Mononuclear cell (primary cell): Measurements from ENCODE around the gene MPPED1. TPM values are rescaled to one million over a fixed set of nuclear protein-coding genes. Genes with fewer than 3 reads are reported as not detected.

Experiments used
- H3K27me3 ChIP-seq: 2 replicates; pipeline ENCODE4 v1.6.0; 2011; ENCODE audit warnings: low read length, control low read depth; ENCODE audit not compliant: insufficient read depth
- H3K4me1 ChIP-seq: 2 replicates; pipeline ENCODE4 v1.5.1; 2011; ENCODE audit warnings: mild to moderate bottlenecking, low read length, control low read depth; ENCODE audit not compliant: insufficient read depth
- H3K4me3 ChIP-seq: 2 replicates; pipeline ENCODE4 v1.5.1; 2011; ENCODE audit warnings: mild to moderate bottlenecking, low read length, moderate library complexity
- H3K9me3 ChIP-seq: 2 replicates; pipeline ENCODE4 v1.5.1; 2011; ENCODE audit warnings: low read depth, mild to moderate bottlenecking, control low read depth, low read length
- total RNA-seq: library from RNA; depleted of rRNA; stranded (reverse); fragments of >200 nt; gene quantifications from one replicate; pipeline ENCODE4 v1.2.3, GENCODE V29; 2012

The MPPED1 gene
- total RNA-seq, 1 donor, result not detected

DNA sequence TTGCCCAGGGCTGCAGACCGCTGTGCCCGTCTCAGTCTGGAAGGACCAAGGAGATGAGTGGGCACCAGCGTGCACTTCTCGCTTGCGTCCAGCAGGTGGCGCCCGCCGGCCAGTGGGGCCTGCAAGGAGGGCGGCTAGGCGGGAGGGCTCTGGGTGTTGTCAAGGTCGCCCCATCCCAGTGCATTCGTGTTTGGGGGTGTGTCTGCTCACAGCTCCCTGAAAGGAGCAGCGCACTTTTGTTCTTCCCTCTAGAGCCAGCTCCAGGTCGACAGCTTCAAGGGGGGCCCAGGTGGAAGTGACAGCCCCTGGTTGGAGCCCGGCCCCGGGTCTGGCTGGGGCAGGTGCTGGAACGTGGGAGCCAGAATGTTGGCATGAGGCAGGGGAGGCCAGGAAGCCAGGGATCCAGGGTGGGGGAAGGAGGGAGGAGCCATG, 23.4 kb upstream of the MPPED1 start:
- Histone ChIP-seq H3K4me3 (no peak overlapping the region), H3K4me1 (peaks cover 6% of the 10 kb centered on the region), H3K9me3 (no peaks in the 10 kb centered on the region), H3K27me3 (peaks cover 6% of the 10 kb centered on the region)

DNA sequence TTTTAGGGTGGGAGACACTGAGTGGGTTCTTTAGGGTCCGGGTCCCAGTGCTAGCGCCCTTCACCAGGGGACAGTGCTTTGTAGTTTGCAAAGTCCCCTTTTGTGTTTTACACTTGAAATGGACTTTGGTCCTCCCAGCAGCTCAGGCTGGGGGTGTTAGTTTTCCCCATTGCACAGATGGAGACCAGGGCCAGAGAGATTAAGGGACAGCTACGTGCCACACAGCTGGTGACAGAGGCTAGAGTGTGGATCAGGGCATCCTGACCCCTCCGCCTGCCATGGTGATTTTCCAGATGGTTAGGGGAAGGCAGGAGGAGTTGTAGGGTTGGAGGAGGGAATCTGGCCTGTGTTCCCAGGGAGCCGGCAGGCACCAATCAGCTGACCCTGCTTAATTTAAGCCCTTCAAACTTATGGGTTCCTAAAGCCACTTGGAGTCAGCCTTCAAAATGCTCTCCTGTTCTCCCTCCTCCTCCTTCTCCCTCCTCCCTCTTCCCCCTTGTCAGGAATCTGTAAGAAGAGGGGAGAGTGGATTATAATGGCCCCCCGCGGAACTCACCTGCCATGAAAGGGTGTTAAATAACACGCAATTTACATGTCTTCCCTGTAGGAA, 22.5 kb upstream of the MPPED1 start:
- H3K27me3 ChIP-seq, result peaks cover 6% of the 10 kb centered on the region
- no peaks in the 10 kb centered on the region for H3K9me3 ChIP-seq
- no peak overlapping the region for H3K4me3 ChIP-seq
- H3K4me1 ChIP-seq, result peaks cover 6% of the 10 kb centered on the region

DNA sequence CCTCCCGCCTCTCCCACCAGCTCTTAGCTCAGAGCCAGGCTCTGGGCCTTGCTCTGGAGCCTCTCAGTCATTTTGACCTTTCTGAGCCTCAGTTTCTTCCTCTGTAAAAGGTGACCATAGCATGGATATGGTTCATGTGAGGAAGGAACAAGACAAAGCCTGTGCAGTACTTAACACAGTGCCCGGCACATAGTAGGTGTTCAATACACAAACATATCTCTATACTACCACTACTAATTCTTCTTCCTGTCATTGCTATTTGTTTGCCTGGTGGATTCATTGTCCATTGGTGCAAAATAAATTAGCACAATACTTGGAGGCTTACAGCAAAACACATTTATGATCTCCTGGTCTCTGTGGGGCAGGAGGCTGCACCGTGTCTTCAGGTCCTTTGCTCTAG, 21.6 kb upstream of the MPPED1 start:
- H3K4me3 ChIP-seq, result no peak overlapping the region
- peaks cover 6% of the 10 kb centered on the region for H3K4me1 ChIP-seq
- peaks cover 6% of the 10 kb centered on the region for H3K27me3 ChIP-seq
- H3K9me3 ChIP-seq, result no peaks in the 10 kb centered on the region

DNA sequence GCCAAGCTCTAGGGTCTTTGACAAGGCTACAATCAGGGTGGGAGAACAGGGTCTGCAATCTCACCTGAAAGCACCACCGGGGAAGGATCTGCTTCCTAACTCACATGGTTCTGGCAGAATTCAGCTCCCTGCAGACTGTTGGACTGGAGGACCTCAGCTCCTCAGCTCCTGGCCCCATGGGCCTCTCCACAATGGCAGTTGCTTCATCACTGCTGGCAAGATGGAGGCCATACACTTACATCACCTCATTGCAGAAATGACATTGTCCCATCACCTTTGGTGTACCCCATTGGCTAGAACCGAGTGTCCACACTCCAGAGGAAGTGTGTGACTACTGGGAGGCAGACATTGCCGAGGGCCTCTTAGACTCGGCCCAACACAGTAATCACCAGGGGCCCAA, 20.9 kb upstream of the MPPED1 start:
- Histone ChIP-seq H3K27me3 (peaks cover 4% of the 10 kb centered on the region), H3K4me3 (no peak overlapping the region), H3K9me3 (no peaks in the 10 kb centered on the region), H3K4me1 (peaks cover 1% of the 10 kb centered on the region)

DNA sequence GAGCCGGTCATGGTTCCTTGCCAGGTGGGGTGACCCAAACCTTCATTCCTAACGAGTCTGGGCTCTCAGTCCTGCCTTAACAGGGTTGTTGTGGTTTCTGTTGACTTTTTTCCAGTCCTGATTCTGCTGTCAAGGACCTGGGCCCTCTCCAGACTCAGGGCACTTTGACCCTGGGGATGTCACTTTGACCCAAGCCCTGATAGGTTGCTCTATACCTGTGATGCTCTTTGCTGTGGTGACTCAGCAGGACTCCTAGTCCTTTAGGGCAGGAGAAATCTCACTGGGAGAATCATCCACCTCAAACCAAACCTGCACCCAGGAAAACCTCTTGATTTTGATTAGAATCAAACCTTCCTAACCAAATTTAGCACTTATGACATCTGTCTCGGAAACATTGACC, 20.5 kb upstream of the MPPED1 start:
- H3K4me3 ChIP-seq, result no peak overlapping the region
- no peaks in the 10 kb centered on the region for H3K4me1 ChIP-seq
- H3K9me3 ChIP-seq, result no peaks in the 10 kb centered on the region
- H3K27me3 ChIP-seq, result peaks cover 3% of the 10 kb centered on the region

DNA sequence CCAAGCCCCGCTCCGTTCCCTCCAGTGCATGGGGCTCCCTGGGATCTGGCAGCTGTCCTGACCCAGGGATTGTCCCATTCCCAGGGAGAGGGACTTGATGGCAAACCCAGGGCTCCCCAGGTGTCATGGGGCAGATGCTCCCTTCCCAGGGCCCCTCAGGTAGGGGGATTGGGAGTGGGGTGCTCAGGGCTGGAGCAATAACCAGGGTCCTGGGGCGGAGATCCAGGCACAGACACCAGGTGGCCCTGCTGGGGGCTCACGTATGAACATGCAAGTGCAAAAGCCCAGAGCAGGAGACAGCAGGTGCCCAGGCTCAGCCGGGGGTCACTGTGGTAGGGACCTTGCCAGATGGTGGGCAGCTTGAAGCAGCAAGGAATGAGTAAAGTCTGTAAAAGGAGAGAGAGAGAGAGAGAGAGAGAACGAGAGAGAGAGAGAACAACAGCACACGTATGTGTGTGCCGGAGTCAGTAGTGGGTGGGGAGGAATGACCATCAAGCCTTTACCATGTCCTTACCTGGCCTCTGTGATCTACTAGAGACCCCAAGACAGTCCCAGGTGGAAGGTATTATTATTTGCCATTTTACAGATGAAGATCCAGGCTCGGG, 19.3 kb upstream of the MPPED1 start:
- Histone ChIP-seq H3K27me3 (no peaks in the 10 kb centered on the region), H3K4me3 (no peak overlapping the region), H3K4me1 (no peaks in the 10 kb centered on the region), H3K9me3 (no peaks in the 10 kb centered on the region)

DNA sequence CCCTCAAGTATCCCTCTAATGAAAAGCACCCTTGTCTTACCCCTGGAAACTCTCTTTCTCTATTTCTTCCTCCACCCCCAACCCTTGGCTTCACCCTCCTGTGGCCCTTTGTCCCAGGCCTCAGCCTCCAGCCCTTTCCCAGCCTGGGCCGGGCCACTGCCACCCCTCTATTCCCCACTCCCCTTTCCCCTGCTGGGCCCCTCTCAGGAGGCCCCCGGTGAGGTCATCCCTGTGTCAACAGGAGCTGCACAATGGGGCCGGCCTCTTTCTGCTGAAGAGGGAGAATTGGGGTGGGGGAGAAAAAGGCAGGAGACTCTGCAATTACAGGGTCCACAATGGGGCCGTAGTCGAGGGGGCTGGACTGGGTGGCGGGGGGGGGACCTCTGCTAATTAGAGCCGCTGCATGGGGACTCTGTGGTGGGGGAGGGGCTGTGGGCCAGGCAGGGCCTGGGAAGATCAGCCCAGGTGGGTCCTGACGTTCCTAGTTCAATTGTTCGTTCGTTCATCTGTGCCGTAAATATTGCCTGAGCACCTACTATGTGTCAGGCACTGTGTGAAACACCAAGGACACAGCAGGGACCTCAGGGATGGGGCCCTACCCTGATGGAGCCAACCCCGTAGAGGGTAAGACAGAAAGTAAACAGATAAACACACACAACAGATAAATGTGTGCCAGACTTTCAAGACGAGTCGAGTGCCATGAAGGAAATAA, 18.5 kb upstream of the MPPED1 start:
- Histone ChIP-seq H3K4me1 (no peaks in the 10 kb centered on the region), H3K9me3 (no peaks in the 10 kb centered on the region), H3K27me3 (no peaks in the 10 kb centered on the region), H3K4me3 (no peak overlapping the region)

DNA sequence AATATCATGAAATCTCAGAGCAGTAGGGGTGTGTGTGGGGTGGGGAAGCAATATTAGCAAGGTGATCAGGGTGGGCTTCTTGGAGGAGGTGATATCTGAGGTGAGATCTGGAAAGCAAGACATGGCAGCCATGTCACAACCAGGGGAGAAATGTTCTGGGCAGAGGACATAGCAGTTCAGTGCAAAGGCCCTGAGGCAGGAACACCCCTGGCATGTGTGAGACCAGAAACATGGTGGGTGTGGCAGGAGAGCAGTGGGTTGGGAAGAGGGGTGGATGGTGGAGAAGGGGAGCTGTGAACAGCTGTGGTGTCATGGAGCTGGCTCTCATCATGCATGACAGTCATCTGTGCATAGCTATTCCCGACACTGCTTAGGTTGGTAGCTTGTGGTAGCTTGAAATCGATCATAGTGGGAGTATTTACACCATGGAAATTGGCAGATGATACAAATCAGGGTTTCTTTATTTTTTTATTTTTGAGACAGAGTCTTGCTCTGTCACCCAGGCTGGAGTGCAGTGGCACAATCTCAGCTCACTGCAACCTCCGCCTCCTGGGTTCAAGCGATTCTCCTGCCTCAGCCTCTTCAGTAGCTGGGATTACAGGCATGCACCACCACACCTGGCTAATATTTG, 17.9 kb upstream of the MPPED1 start:
- no peaks in the 10 kb centered on the region for H3K27me3 ChIP-seq
- H3K4me3 ChIP-seq, result no peak overlapping the region
- H3K9me3 ChIP-seq, result no peaks in the 10 kb centered on the region
- no peaks in the 10 kb centered on the region for H3K4me1 ChIP-seq

DNA sequence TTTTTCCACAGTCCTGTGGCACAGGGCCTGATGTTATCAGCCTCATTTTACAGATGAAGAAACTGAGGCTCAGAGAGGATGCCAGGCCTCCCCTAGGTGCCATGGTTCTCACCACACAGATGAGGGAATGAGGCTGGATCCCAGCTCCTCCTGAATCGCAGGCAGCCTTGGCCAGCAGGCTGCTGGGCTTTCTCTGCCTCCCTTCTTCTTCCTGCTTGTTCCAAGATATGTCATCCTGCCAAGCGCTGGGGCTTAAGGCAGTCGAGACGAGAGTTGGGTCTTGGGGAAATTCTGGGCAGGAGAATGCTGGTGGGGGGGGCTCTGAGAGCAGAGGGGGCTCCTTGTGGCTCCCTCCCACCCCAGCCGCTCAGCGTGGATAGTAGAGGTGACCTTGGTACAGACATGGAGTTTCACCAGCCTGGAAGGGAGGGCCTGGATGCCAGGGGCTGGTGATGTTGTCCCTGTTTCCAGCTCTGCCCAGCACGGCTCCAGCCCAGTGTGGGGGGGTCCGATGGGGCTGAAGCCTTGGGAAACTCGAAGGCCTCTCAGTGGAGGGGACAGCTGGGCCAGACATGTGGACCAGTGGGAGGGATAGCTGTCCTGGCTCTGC, 16.6 kb upstream of the MPPED1 start:
- H3K27me3 ChIP-seq, result no peaks in the 10 kb centered on the region

DNA sequence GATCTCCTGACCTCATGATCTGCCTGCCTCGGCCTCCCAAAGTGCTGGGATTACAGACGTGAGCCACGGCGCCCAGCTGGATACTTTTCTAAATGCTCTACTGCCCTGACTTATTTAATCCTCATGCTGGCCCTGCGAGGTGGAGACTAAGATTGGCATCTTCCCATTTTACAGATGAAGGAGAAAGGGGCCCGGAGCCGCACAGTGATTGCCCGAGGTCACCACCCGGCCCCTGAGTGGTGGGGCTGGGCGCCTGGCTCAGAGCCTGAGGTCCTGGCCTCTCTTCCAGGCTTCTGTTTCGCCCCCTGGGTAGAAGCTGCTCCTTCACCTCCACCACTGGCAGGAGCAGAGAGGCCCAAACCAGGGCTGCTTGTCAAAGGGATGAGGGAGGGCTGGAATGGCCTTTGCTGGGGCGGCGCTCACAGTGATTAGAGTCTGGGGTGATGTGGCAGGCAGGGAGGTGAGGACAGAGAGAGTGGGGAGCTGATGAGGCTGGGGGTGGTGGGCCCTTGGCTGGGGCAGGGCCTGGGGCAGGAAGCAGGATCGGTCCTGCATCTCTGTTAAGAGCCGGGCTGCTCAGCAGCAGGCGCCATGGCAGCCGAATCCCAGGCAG, 15.4 kb upstream of the MPPED1 start:
- Histone ChIP-seq H3K4me1 (no peaks in the 10 kb centered on the region), H3K4me3 (no peak overlapping the region), H3K27me3 (no peaks in the 10 kb centered on the region)

More for the DNA sequence above, 16.6 kb upstream of the MPPED1 start:
- H3K4me1 ChIP-seq, result no peaks in the 10 kb centered on the region
- no peaks in the 10 kb centered on the region for H3K9me3 ChIP-seq
- no peak overlapping the region for H3K4me3 ChIP-seq

DNA sequence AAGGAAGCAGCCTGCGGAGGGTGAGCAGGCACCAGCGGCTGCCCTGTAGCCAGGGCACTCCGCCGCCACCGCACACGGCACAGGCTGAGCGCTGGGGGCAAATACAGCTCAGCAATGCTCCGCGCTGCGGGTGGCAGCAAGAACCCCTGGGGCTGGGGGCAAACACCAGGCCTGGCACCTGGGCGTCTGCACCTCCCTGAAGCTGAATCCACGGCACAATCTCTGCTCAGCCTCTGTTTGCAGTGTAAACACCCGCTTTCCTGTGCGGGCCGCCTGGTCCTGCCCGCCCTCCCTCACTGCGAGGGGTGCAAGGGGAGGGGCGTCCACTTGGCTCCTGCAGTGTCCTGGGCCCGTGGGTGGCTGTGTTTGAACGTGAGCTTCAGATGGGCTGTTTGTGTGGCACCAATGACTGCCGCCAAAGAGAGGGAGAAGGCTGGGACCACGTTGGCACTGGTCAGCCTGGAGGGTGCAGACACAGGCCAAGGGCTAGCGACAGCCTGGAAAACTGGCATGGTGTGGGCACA, 14.8 kb upstream of the MPPED1 start:
- Histone ChIP-seq H3K4me3 (no peak overlapping the region), H3K9me3 (no peaks in the 10 kb centered on the region), H3K4me1 (no peaks in the 10 kb centered on the region), H3K27me3 (no peaks in the 10 kb centered on the region)

More for the DNA sequence above, 15.4 kb upstream of the MPPED1 start:
- no peaks in the 10 kb centered on the region for H3K9me3 ChIP-seq

DNA sequence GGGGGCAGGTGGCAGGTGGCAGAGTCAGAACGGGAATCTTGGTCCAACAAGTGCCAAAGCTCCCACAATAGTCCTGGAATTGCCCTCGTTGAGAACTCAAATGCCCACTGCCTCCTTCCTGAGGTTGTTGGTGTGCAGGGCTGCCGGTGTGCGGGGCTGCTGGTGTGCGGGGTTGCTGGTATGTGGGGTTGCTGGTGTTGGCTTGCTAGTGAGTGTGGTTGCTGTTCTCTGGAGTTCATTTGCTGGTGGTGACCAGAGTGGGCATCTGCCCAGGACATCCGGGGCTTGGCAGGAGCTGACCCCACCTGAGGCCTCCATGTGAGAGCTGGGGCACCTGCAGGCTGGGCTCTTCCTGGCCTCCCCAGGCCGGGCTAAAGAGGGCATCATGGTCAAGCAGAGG, 14.0 kb upstream of the MPPED1 start:
- H3K4me3 ChIP-seq, result no peak overlapping the region
- no peaks in the 10 kb centered on the region for H3K9me3 ChIP-seq
- H3K27me3 ChIP-seq, result no peaks in the 10 kb centered on the region
- no peaks in the 10 kb centered on the region for H3K4me1 ChIP-seq

DNA sequence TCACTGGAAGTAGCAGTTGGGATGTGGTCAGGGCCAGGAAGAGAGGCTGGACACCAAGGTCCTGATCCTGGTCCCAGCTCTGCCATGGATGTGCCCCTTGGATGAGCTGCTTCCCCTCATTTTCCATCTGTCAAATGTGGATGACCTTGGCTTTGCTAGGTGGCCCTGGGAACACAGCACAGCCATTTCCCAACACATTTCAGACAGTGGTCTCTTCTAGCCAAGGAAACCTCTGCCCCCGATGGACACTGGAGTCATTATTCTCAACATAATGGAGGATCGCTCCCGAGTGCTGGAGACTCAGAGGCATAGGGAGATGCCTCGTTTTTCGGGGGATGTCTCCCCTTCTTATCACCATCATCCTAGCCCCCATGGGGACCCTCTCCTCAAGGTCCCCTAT, 13.6 kb upstream of the MPPED1 start:
- Histone ChIP-seq H3K27me3 (no peaks in the 10 kb centered on the region), H3K9me3 (no peaks in the 10 kb centered on the region), H3K4me1 (no peaks in the 10 kb centered on the region), H3K4me3 (no peak overlapping the region)

DNA sequence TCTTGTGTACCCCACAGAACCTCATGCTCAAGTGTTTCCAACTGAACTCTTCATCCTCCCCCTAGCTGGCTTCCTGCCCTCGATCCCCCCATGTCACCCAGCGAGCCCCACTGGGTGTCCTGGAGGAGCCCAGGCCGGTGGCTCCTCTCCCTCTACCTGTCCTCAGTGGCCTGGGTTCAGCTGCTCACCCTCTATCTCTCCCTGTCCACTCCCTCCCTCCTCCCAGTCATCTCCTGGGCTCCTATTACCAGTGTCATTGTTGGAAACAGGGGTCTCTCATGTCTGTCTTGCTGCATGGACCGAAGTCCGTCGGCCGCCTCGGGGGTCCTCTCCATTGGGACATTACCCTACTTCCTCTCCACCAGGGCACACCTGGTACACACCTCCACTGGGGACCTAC, 12.9 kb upstream of the MPPED1 start:
- no peaks in the 10 kb centered on the region for H3K4me1 ChIP-seq
- H3K27me3 ChIP-seq, result no peaks in the 10 kb centered on the region
- H3K9me3 ChIP-seq, result no peaks in the 10 kb centered on the region
- no peak overlapping the region for H3K4me3 ChIP-seq
